ENCODE results near the gene MSANTD2. TPM values are rescaled to one million over a fixed set of nuclear protein-coding genes. Genes with fewer than 3 reads are reported as not detected.

Gene MSANTD2
- total and polyA plus RNA-seq, 2 donors (not counting 1 experiment from before 2014, with no cell fraction given) = 11.1 to 26.8 TPM

DNA sequence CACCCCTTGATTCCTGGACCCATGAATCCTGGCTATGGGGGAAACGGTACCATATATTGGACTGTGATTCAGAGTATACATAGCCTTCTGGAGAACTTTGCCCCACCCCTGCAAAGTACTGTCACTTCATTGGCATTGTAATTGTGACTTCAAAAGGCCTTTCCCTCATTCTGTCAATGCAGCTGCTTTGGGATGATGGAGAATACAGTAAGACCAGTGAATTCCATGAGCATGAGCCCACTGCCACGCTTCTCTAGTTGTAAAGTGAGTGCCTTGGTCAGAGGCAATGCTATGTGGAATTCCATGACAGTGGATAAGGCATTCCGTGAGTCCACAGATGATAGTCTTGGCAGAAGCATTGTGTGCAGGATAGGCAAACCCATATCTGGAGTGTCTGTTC is 25.7 kb upstream of the MSANTD2 start:
- POLR2A ChIA-PET = no interaction called here
- ATAC-seq (ENCODE audit: low read depth) (no peak), DNase-seq (no peak)
- H3K4me3 Mint-ChIP-seq = no peak overlapping the region
- no peak overlapping the region for H3K27ac ChIP-seq (ENCODE audit: low read length in 2 of 2)
- TF ChIP-seq EZH2 (IDR thresholded peaks at IDR 0.05; ENCODE audit: borderline replicate concordance, insufficient read depth, low read depth, low read length, poor library complexity, severe bottlenecking) = no peak
- TF ChIP-seq, protein P1, sequence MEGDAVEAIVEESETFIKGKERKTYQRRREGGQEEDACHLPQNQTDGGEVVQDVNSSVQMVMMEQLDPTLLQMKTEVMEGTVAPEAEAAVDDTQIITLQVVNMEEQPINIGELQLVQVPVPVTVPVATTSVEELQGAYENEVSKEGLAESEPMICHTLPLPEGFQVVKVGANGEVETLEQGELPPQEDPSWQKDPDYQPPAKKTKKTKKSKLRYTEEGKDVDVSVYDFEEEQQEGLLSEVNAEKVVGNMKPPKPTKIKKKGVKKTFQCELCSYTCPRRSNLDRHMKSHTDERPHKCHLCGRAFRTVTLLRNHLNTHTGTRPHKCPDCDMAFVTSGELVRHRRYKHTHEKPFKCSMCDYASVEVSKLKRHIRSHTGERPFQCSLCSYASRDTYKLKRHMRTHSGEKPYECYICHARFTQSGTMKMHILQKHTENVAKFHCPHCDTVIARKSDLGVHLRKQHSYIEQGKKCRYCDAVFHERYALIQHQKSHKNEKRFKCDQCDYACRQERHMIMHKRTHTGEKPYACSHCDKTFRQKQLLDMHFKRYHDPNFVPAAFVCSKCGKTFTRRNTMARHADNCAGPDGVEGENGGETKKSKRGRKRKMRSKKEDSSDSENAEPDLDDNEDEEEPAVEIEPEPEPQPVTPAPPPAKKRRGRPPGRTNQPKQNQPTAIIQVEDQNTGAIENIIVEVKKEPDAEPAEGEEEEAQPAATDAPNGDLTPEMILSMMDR (IDR thresholded peaks at IDR 0.05) = no peak
- H3K9me3 ChIP-seq (ENCODE audit: control extremely low read depth in 1 of 3, control insufficient read depth in 2 of 3, insufficient read depth in 1 of 3, low read length in 2 of 3) = peaks cover 0 to 3% (median 0%) of the 10 kb centered on the region in 3 donors
- CTCF ChIA-PET = no interaction called here
- WGBS (ENCODE audit: insufficient coverage) = 81% methylated on average over 3 of the region's 3 CpGs
- H3K27me3 ChIP-seq (replicated peaks in 1 of 4; ENCODE audit: control extremely low read depth in 1 of 4, control insufficient read depth in 3 of 4, insufficient read depth in 4 of 4, low read length in 3 of 4) = peaks cover 0 to 10% (median 5%) of the 10 kb centered on the region in 4 experiments
- H3K27ac Mint-ChIP-seq = no peak overlapping the region
- intact Hi-C loops (cut with micrococcal nuclease) = no loop called here
- H2AFZ ChIP-seq (ENCODE audit: insufficient read depth, low read depth, low read length, poor library complexity, severe bottlenecking) = no peak overlapping the region
- H3K4me1 Mint-ChIP-seq = no peaks in the 10 kb centered on the region
- no peak overlapping the region for H3K4me2 ChIP-seq (replicated peaks; ENCODE audit: low read depth, low read length, poor library complexity, severe bottlenecking)
- no peak overlapping the region for H3K4me3 ChIP-seq (ENCODE audit: control extremely low read depth in 1 of 5, extremely low read depth in 1 of 5, insufficient read depth in 1 of 5, low read depth in 2 of 5, low read length in 4 of 5)
- H4K20me1 ChIP-seq (ENCODE audit: control insufficient read depth, insufficient read depth, low read length, poor library complexity, severe bottlenecking) = no peaks in the 10 kb centered on the region
- H3K79me2 ChIP-seq (ENCODE audit: control insufficient read depth, insufficient read depth, low read length) = no peaks in the 10 kb centered on the region
- H3K9me3 Mint-ChIP-seq (ENCODE audit: insufficient read depth) = no peaks in the 10 kb centered on the region
- no peaks in the 10 kb centered on the region for H3K4me1 ChIP-seq (ENCODE audit: control insufficient read depth in 2 of 2, insufficient read depth in 2 of 2, low read length in 2 of 2)
- no peaks in the 10 kb centered on the region for H3K36me3 ChIP-seq (replicated peaks in 1 of 2; ENCODE audit: control extremely low read depth in 1 of 2, control insufficient read depth in 1 of 2, extremely low read depth in 1 of 2, insufficient read depth in 2 of 2, low read length in 1 of 2)
- H3K9ac ChIP-seq (ENCODE audit: low read length) = no peak overlapping the region
- H3K27me3 Mint-ChIP-seq = peaks cover 42% of the 10 kb centered on the region

DNA sequence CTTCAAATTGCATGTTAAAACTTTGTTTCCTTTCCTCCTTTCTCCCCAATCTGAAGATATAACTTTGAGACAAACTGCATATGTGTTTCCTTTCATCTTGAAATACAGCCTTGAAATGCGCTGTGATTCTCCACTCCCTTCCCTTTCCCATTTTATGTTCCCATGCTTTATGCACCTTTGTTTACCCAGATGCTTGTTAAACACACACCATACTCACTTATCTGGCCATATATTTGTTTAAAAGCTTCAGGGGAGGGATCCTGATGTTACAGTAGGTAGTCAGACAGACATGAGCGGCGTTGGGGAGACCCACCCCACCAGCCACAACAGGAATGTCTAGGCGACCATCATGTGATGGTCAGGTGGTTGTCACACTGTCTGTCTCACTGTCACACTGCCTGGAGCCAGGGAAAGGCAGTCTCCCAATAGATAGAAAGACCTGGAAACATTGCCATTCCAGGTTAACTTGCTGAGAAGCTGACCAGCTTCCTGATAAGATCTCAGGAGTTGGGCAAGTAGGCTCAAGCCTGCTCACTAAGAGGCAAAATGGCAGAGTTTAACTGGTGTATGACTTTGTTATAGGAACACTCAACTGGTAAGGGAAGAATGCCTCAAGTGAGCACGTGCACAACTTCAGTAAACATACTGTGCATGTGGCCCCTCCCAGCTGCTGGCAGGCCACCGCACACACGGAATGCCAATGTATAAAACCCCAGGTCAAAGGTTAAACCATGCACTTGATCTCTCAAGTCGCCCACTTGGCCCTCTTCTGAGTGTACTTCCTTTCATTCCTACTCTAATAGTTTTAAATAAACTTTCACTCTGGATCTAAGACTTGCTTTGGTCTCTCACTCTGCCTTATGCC is 23.5 kb upstream of the MSANTD2 start:
- H3K79me2 ChIP-seq (ENCODE audit: control insufficient read depth, insufficient read depth, low read length) = no peaks in the 10 kb centered on the region
- Mint-ChIP-seq H3K9me3 (ENCODE audit: insufficient read depth) (no peaks in the 10 kb centered on the region), H3K27me3 (peaks cover 51% of the 10 kb centered on the region), H3K4me1 (no peaks in the 10 kb centered on the region), H3K4me3 (no peak overlapping the region), H3K27ac (no peak overlapping the region)
- no peaks in the 10 kb centered on the region for H3K4me1 ChIP-seq (ENCODE audit: control insufficient read depth in 2 of 2, insufficient read depth in 2 of 2, low read length in 2 of 2)
- H3K27me3 ChIP-seq (replicated peaks in 1 of 4; ENCODE audit: control extremely low read depth in 1 of 4, control insufficient read depth in 3 of 4, insufficient read depth in 4 of 4, low read length in 3 of 4) = peaks cover 0 to 16% (median 5%) of the 10 kb centered on the region in 4 experiments
- DNase-seq (no peak), ATAC-seq (ENCODE audit: low read depth) (no peak)
- intact Hi-C loops (cut with micrococcal nuclease) = no loop called here
- no peak overlapping the region for H3K27ac ChIP-seq (ENCODE audit: low read length in 2 of 2)
- no peak overlapping the region for H3K9ac ChIP-seq (ENCODE audit: low read length)
- WGBS (ENCODE audit: insufficient coverage) = 91% methylated on average over 4 of the region's 8 CpGs
- no peak overlapping the region for H2AFZ ChIP-seq (ENCODE audit: insufficient read depth, low read depth, low read length, poor library complexity, severe bottlenecking)
- peaks cover 0 to 3% (median 0%) of the 10 kb centered on the region in 3 donors for H3K9me3 ChIP-seq (ENCODE audit: control extremely low read depth in 1 of 3, control insufficient read depth in 2 of 3, insufficient read depth in 1 of 3, low read length in 2 of 3)
- H3K4me3 ChIP-seq (ENCODE audit: control extremely low read depth in 1 of 5, extremely low read depth in 1 of 5, insufficient read depth in 1 of 5, low read depth in 2 of 5, low read length in 4 of 5) = no peak overlapping the region
- H4K20me1 ChIP-seq (ENCODE audit: control insufficient read depth, insufficient read depth, low read length, poor library complexity, severe bottlenecking) = no peaks in the 10 kb centered on the region
- H3K4me2 ChIP-seq (replicated peaks; ENCODE audit: low read depth, low read length, poor library complexity, severe bottlenecking) = no peak overlapping the region
- ChIA-PET CTCF (no interaction called here), POLR2A (no interaction called here)
- no peaks in the 10 kb centered on the region for H3K36me3 ChIP-seq (replicated peaks in 1 of 2; ENCODE audit: control extremely low read depth in 1 of 2, control insufficient read depth in 1 of 2, extremely low read depth in 1 of 2, insufficient read depth in 2 of 2, low read length in 1 of 2)
- no peak for TF ChIP-seq EZH2 (IDR thresholded peaks at IDR 0.05; ENCODE audit: borderline replicate concordance, insufficient read depth, low read depth, low read length, poor library complexity, severe bottlenecking)
- TF ChIP-seq, protein P1 (IDR thresholded peaks at IDR 0.05) = no peak

Measured in B cell (primary cell).